Measurements from ENCODE around the gene TOB1. TPM values are rescaled to one million over a fixed set of nuclear protein-coding genes. Genes with fewer than 3 reads are reported as not detected.

TOB1 gene
- total RNA-seq, 2 experiments from 2014 or later: 34.4 to 40.5 TPM

GRCh38 chr17:50844117-50844700 is 21.9 kb downstream of the TOB1 start:
- intact Hi-C loops (cut with micrococcal nuclease): loop anchor here (5.0 to 10.0 kb wide), 2 partner anchors 62 to 299 kb away; partner anchors contain the start of gene SPATA20
- Mint-ChIP-seq H3K4me1 (ENCODE audit: low read depth) (no peaks in the 10 kb centered on the region), H3K4me3 (no peak overlapping the region), H3K27me3 (no peaks in the 10 kb centered on the region), H3K27ac (no peak overlapping the region), H3K9me3 (no peaks in the 10 kb centered on the region), H3K36me3 (ENCODE audit: low read depth) (no peaks in the 10 kb centered on the region)
- ChIA-PET POLR2A (interaction anchor here (2.0 kb wide), 1 partner anchor 22 kb away, joined by 7 read pairs; the partner anchor contains the start of gene TOB1), CTCF (interaction anchor here (0.8 to 3.2 kb wide), 6 partner anchors 8 to 336 kb away, joined by 3 to 19 read pairs (median 5); no protein-coding TSS in a partner anchor)
- DNase-seq: no peak
- ATAC-seq: no peak
- TF ChIP-seq CTCF (IDR thresholded peaks at IDR 0.05): no peak

GRCh38 chr17:50843150-50843905 is 22.8 kb downstream of the TOB1 start:
- Mint-ChIP-seq H3K27me3 (no peaks in the 10 kb centered on the region), H3K9me3 (no peaks in the 10 kb centered on the region), H3K36me3 (ENCODE audit: low read depth) (no peaks in the 10 kb centered on the region), H3K27ac (no peak overlapping the region), H3K4me3 (no peak overlapping the region), H3K4me1 (ENCODE audit: low read depth) (no peaks in the 10 kb centered on the region)
- TF ChIP-seq CTCF (IDR thresholded peaks at IDR 0.05): no peak
- CTCF ChIA-PET: interaction anchor here (1.3 to 3.2 kb wide), 8 partner anchors 9 to 337 kb away, joined by 3 to 23 read pairs (median 8); no protein-coding TSS in a partner anchor
- ATAC-seq (no peak), DNase-seq (no peak)
- intact Hi-C loops (cut with micrococcal nuclease): loop anchor here (5.0 to 10.0 kb wide), 2 partner anchors 61 to 299 kb away; partner anchors contain the start of gene SPATA20
- POLR2A ChIA-PET: no interaction called here

- no peak for ATAC-seq
Observed at GRCh38 chr17:50842506-50843149, 23.5 kb downstream of the TOB1 start.

GRCh38 chr17:50841949-50842354 is 24.2 kb downstream of the TOB1 start:
- H3K9me3 Mint-ChIP-seq: no peaks in the 10 kb centered on the region
- H3K36me3 Mint-ChIP-seq (ENCODE audit: low read depth): no peaks in the 10 kb centered on the region
- DNase-seq: peak; percentile 73
- peak; percentile 61 for TF ChIP-seq CTCF (IDR thresholded peaks at IDR 0.05)
- no peaks in the 10 kb centered on the region for H3K27me3 Mint-ChIP-seq
- intact Hi-C loops (cut with micrococcal nuclease): loop anchor here (5.0 to 10.0 kb wide), 2 partner anchors 60 to 297 kb away; partner anchors contain the start of gene SPATA20
- no peak overlapping the region for H3K4me3 Mint-ChIP-seq
- POLR2A ChIA-PET: interaction anchor here (1.1 kb wide), 2 partner anchors 23 to 25 kb away, joined by 3 to 4 read pairs; partner anchors contain the start of gene TOB1
- ATAC-seq: peak; percentile 86
- CTCF ChIA-PET: interaction anchor here (0.7 to 3.2 kb wide), 18 partner anchors 10 to 299 kb away, joined by 3 to 23 read pairs (median 4); partner anchors contain the start of gene SPATA20
- H3K27ac Mint-ChIP-seq: no peak overlapping the region
- H3K4me1 Mint-ChIP-seq (ENCODE audit: low read depth): no peaks in the 10 kb centered on the region

More at GRCh38 chr17:50842506-50843149, 23.5 kb downstream of the TOB1 start:
- intact Hi-C loops (cut with micrococcal nuclease): loop anchor here (5.0 to 10.0 kb wide), 2 partner anchors 60 to 298 kb away; partner anchors contain the start of gene SPATA20
- DNase-seq: no peak
- Mint-ChIP-seq H3K36me3 (ENCODE audit: low read depth) (no peaks in the 10 kb centered on the region), H3K4me3 (no peak overlapping the region), H3K27ac (no peak overlapping the region), H3K9me3 (no peaks in the 10 kb centered on the region), H3K4me1 (ENCODE audit: low read depth) (no peaks in the 10 kb centered on the region), H3K27me3 (no peaks in the 10 kb centered on the region)
- ChIA-PET POLR2A (interaction anchor here (1.1 kb wide), 2 partner anchors 23 to 24 kb away, joined by 3 to 4 read pairs; partner anchors contain the start of gene TOB1), CTCF (interaction anchor here (0.7 to 3.2 kb wide), 17 partner anchors 9 to 300 kb away, joined by 3 to 23 read pairs (median 5); partner anchors contain the start of gene SPATA20)
- no peak for TF ChIP-seq CTCF (IDR thresholded peaks at IDR 0.05)
